GM23338 (cell line): ENCODE results near the gene SLC4A4. TPM values are rescaled to one million over a fixed set of nuclear protein-coding genes. Genes with fewer than 3 reads are reported as not detected.

Source experiments
- ATAC-seq: fragments of 200-7000 bp; cut with Tn5 transposase; 3 replicates; pipeline ENCODE4 v1.9.1; 2020
- DNase-seq: peaks from one replicate; pipeline ENCODE4 v3.0.0-alpha.2; 2015; ENCODE audit warnings: low spot score
- H2AFZ ChIP-seq: fragments of 200-600 bp; sonication (generic); 2 replicates; pipeline ENCODE4 v1.8.0; 2016; ENCODE audit warnings: antibody characterized with exemption, mild to moderate bottlenecking, moderate library complexity
- H3F3A ChIP-seq: fragments of 200-600 bp; sonication (generic); replicated peaks from 2 replicates; pipeline ENCODE4 v1.8.0; 2017; ENCODE audit warnings: antibody characterized with exemption, mixed run types, low read depth
- H3K27ac ChIP-seq: fragments of 200-600 bp; sonication (generic); 2 replicates; pipeline ENCODE4 v1.6.1; 2016; ENCODE audit warnings: low read depth
- H3K27me3 ChIP-seq: fragments of 200-600 bp; sonication (generic); 2 replicates; pipeline ENCODE4 v1.8.0; 2016; ENCODE audit warnings: mild to moderate bottlenecking, mixed run types, moderate library complexity; ENCODE audit not compliant: insufficient read depth
- H3K36me3 ChIP-seq: fragments of 200-600 bp; sonication (generic); 2 replicates; pipeline ENCODE4 v1.8.0; 2016; ENCODE audit warnings: mild to moderate bottlenecking; ENCODE audit not compliant: insufficient read depth
- H3K4me1 ChIP-seq: fragments of 200-600 bp; sonication (generic); 2 replicates; pipeline ENCODE4 v1.8.0; 2016; ENCODE audit warnings: mild to moderate bottlenecking, moderate library complexity; ENCODE audit not compliant: insufficient read depth
- H3K4me2 ChIP-seq: fragments of 200-600 bp; sonication (generic); 2 replicates; pipeline ENCODE4 v1.7.1; 2017; ENCODE audit warnings: mixed run types
- H3K4me3 ChIP-seq: fragments of 200-600 bp; sonication (generic); 2 replicates; pipeline ENCODE4 v1.6.1; 2016; ENCODE audit warnings: mixed run types
- H3K79me2 ChIP-seq: fragments of 200-600 bp; sonication (generic); replicated peaks from 2 replicates; pipeline ENCODE4 v1.8.0; 2017; ENCODE audit warnings: mild to moderate bottlenecking; ENCODE audit not compliant: insufficient read depth
- H3K9me2 ChIP-seq: fragments of 200-600 bp; sonication (generic); 2 replicates; pipeline ENCODE4 v1.8.0; 2017; ENCODE audit not compliant: insufficient read depth
- H4K20me1 ChIP-seq: fragments of 200-600 bp; sonication (generic); replicated peaks from 2 replicates; pipeline ENCODE4 v1.8.0; 2017; ENCODE audit warnings: mild to moderate bottlenecking; ENCODE audit not compliant: insufficient read depth
- H3K27ac Mint-ChIP-seq: 2 replicates; pipeline ENCODE4 v1.8.0; 2020; ENCODE audit warnings: inconsistent platforms, mild to moderate bottlenecking, moderate library complexity, mixed read lengths
- H3K27me3 Mint-ChIP-seq: 3 replicates; pipeline ENCODE4 v1.8.0; 2022; ENCODE audit warnings: low read depth, mild to moderate bottlenecking, moderate library complexity, mixed read lengths, inconsistent platforms; ENCODE audit not compliant: insufficient read depth, poor library complexity
- H3K36me3 Mint-ChIP-seq: 3 replicates; pipeline ENCODE4 v1.8.0; 2021; ENCODE audit warnings: low read depth, mild to moderate bottlenecking, inconsistent platforms, moderate library complexity, mixed read lengths
- H3K4me1 Mint-ChIP-seq: 3 replicates; pipeline ENCODE4 v1.8.0; 2020; ENCODE audit warnings: mild to moderate bottlenecking, inconsistent platforms, mixed read lengths
- H3K4me3 Mint-ChIP-seq: 3 replicates; pipeline ENCODE4 v1.8.0; 2021; ENCODE audit warnings: moderate library complexity, mild to moderate bottlenecking, inconsistent platforms, mixed read lengths
- H3K9me3 Mint-ChIP-seq: 3 replicates; pipeline ENCODE4 v1.8.0; 2020; ENCODE audit warnings: moderate library complexity, mild to moderate bottlenecking, inconsistent platforms, mixed read lengths
- ETS1 ChIP-seq: IDR thresholded peaks from 2 replicates; pipeline ENCODE4 v1.6.1; 2016; ENCODE audit warnings: antibody characterized with exemption
- EZH2 ChIP-seq: fragments of 200-600 bp; sonication (generic); IDR thresholded peaks from one replicate; pipeline ENCODE4 v1.8.0; 2017; ENCODE audit warnings: antibody characterized with exemption, mild to moderate bottlenecking, low read depth; ENCODE audit not compliant: unreplicated experiment
- POLR2AphosphoS5 ChIP-seq: IDR thresholded peaks from 2 replicates; pipeline ENCODE4 v1.6.1; 2016; ENCODE audit warnings: antibody characterized with exemption, low read depth
- ZNF114 ChIP-seq: fragments of 250-450 bp; sonication (Bioruptor Pico); IDR thresholded peaks from 2 replicates; pipeline ENCODE4 v1.5.0; 2020; ENCODE audit warnings: mild to moderate bottlenecking, moderate library complexity
- ZNF462 ChIP-seq: fragments of 250-450 bp; sonication (Bioruptor Pico); IDR thresholded peaks from 2 replicates; pipeline ENCODE4 v1.5.0; 2020; ENCODE audit warnings: mild to moderate bottlenecking, moderate library complexity
- polyA plus RNA-seq: library from polyadenylated mRNA; unstranded; fragments of >200 nt; fragmentation: Nextera tagmentation; extraction: Ambion mirVana; gene quantifications from 2 replicates; pipeline ENCODE4 v1.2.1, GENCODE V29; 2016
- total RNA-seq: library from RNA; depleted of rRNA; stranded (reverse); fragments of >200 nt; shearing (Covaris generic); gene quantifications from 2 replicates; pipeline ENCODE4 v1.2.3, GENCODE V29; 2014

SLC4A4 gene
- total and polyA plus RNA-seq, 2 experiments from 2014 or later = 1.0 to 1.5 TPM

GRCh38 chr4:71520308-71520707, 181.5 kb downstream of the SLC4A4 start (continued):
- no peak for TF ChIP-seq ZNF462 (CRISPR knock-in tag)
- TF ChIP-seq ETS1 = no peak
- no peak for TF ChIP-seq POLR2AphosphoS5
- no peak for TF ChIP-seq EZH2
- no peak for TF ChIP-seq ZNF114 (CRISPR knock-in tag)

GRCh38 chr4:71520850-71521249, 182.0 kb downstream of the SLC4A4 start:
- Mint-ChIP-seq H3K27me3 (no peaks in the 10 kb centered on the region), H3K36me3 (no peaks in the 10 kb centered on the region), H3K4me1 (no peaks in the 10 kb centered on the region), H3K27ac (no peak overlapping the region), H3K9me3 (no peaks in the 10 kb centered on the region), H3K4me3 (no peak overlapping the region)
- no peak overlapping the region for H3K4me2 ChIP-seq
- DNase-seq (no peak), ATAC-seq (no peak)
- no peak overlapping the region for H2AFZ ChIP-seq
- H3F3A ChIP-seq = no peaks in the 10 kb centered on the region
- no peaks in the 10 kb centered on the region for H3K9me2 ChIP-seq
- H3K79me2 ChIP-seq = no peaks in the 10 kb centered on the region
- H3K27ac ChIP-seq = no peak overlapping the region
- H4K20me1 ChIP-seq = no peaks in the 10 kb centered on the region
- no peak overlapping the region for H3K4me3 ChIP-seq
- no peak for TF ChIP-seq POLR2AphosphoS5
- H3K4me1 ChIP-seq = no peaks in the 10 kb centered on the region
- H3K36me3 ChIP-seq = no peaks in the 10 kb centered on the region
- H3K27me3 ChIP-seq = no peaks in the 10 kb centered on the region
